Neuron (in vitro differentiated cells): ENCODE results near the gene LEFTY1.

Source experiments
- H2AFZ ChIP-seq: one replicate; pipeline ENCODE4 v1.6.1; 2013; ENCODE audit warnings: low read depth, mild to moderate bottlenecking, inconsistent platforms, low read length, moderate library complexity
- H3K27me3 ChIP-seq: one replicate; pipeline ENCODE4 v1.6.1; 2013; ENCODE audit warnings: low read length; ENCODE audit not compliant: insufficient read depth
- H3K36me3 ChIP-seq: one replicate; pipeline ENCODE4 v1.6.1; 2013; ENCODE audit warnings: low read length; ENCODE audit not compliant: insufficient read depth
- H3K4me1 ChIP-seq: one replicate; pipeline ENCODE4 v1.6.1; 2013; ENCODE audit warnings: low read length; ENCODE audit not compliant: insufficient read depth
- H3K4me3 ChIP-seq: 2 replicates; pipeline ENCODE4 v1.5.1; 2013; ENCODE audit warnings: mild to moderate bottlenecking, low read length, moderate library complexity
- H3K9me3 ChIP-seq: one replicate; pipeline ENCODE4 v1.6.1; 2013; ENCODE audit warnings: low read length

LEFTY1 gene

GRCh38 chr1:225923692-225924555, 35.0 kb upstream of the LEFTY1 start, which contains the start of gene PYCR2:
PYCR2 (minus strand) TSS chr1:225924250; CDS start chr1:225924110, 140 bp downstream.
- Histone ChIP-seq H3K36me3 (peaks cover 33% of the 10 kb centered on the region), H3K27me3 (no peaks in the 10 kb centered on the region), H3K9me3 (no peaks in the 10 kb centered on the region), H3K4me3 (peak within 1 kb of the TSS; percentile 87), H2AFZ (peak within 1 kb of the TSS; percentile 80), H3K4me1 (peaks cover 9% of the 10 kb centered on the region)

- Histone ChIP-seq H3K9me3 (no peaks in the 10 kb centered on the region), H3K4me3 (peak overlapping the region; percentile 87), H3K4me1 (peaks cover 9% of the 10 kb centered on the region), H3K36me3 (peaks cover 34% of the 10 kb centered on the region), H2AFZ (no peak overlapping the region), H3K27me3 (no peaks in the 10 kb centered on the region)
These were observed 34.4 kb upstream of the LEFTY1 start for GRCh38 chr1:225923381-225923691.

- no peak overlapping the region for H3K4me3 ChIP-seq
- H3K36me3 ChIP-seq: peaks cover 39% of the 10 kb centered on the region
- H3K9me3 ChIP-seq: no peaks in the 10 kb centered on the region
- H3K27me3 ChIP-seq: no peaks in the 10 kb centered on the region
- H2AFZ ChIP-seq: no peak overlapping the region
- peaks cover 9% of the 10 kb centered on the region for H3K4me1 ChIP-seq
These were observed 33.1 kb upstream of the LEFTY1 start for GRCh38 chr1:225921734-225922709.

GRCh38 chr1:225919906-225920305, 31.0 kb upstream of the LEFTY1 start:
- Histone ChIP-seq H3K4me1 (peaks cover 23% of the 10 kb centered on the region), H2AFZ (no peak overlapping the region), H3K36me3 (peaks cover 39% of the 10 kb centered on the region), H3K9me3 (no peaks in the 10 kb centered on the region), H3K4me3 (no peak overlapping the region), H3K27me3 (no peaks in the 10 kb centered on the region)

GRCh38 chr1:225918280-225918679, 29.3 kb upstream of the LEFTY1 start:
- no peak overlapping the region for H2AFZ ChIP-seq
- no peaks in the 10 kb centered on the region for H3K27me3 ChIP-seq
- H3K4me1 ChIP-seq: peaks cover 30% of the 10 kb centered on the region
- H3K4me3 ChIP-seq: no peak overlapping the region
- peaks cover 39% of the 10 kb centered on the region for H3K36me3 ChIP-seq
- no peaks in the 10 kb centered on the region for H3K9me3 ChIP-seq

GRCh38 chr1:225917536-225917935, 28.6 kb upstream of the LEFTY1 start:
- Histone ChIP-seq H2AFZ (no peak overlapping the region), H3K4me3 (no peak overlapping the region), H3K9me3 (no peaks in the 10 kb centered on the region), H3K36me3 (peaks cover 38% of the 10 kb centered on the region), H3K27me3 (no peaks in the 10 kb centered on the region), H3K4me1 (peaks cover 22% of the 10 kb centered on the region)

- no peaks in the 10 kb centered on the region for H3K9me3 ChIP-seq
- no peak overlapping the region for H2AFZ ChIP-seq
- H3K36me3 ChIP-seq: peaks cover 33% of the 10 kb centered on the region
- H3K27me3 ChIP-seq: no peaks in the 10 kb centered on the region
- no peak overlapping the region for H3K4me3 ChIP-seq
- peaks cover 21% of the 10 kb centered on the region for H3K4me1 ChIP-seq
These were observed 28.2 kb upstream of the LEFTY1 start for GRCh38 chr1:225917101-225917500.

- peaks cover 21% of the 10 kb centered on the region for H3K4me1 ChIP-seq
- peaks cover 18% of the 10 kb centered on the region for H3K36me3 ChIP-seq
- H3K4me3 ChIP-seq: no peak overlapping the region
- no peak overlapping the region for H2AFZ ChIP-seq
- no peaks in the 10 kb centered on the region for H3K9me3 ChIP-seq
- H3K27me3 ChIP-seq: no peaks in the 10 kb centered on the region
These were observed 26.6 kb upstream of the LEFTY1 start for GRCh38 chr1:225915538-225915991.

GRCh38 chr1:225914947-225915346, 26.0 kb upstream of the LEFTY1 start:
- H3K27me3 ChIP-seq: no peaks in the 10 kb centered on the region
- H3K9me3 ChIP-seq: no peaks in the 10 kb centered on the region
- H2AFZ ChIP-seq: no peak overlapping the region
- no peak overlapping the region for H3K4me3 ChIP-seq
- peaks cover 21% of the 10 kb centered on the region for H3K4me1 ChIP-seq
- peaks cover 13% of the 10 kb centered on the region for H3K36me3 ChIP-seq

- no peaks in the 10 kb centered on the region for H3K9me3 ChIP-seq
- no peak overlapping the region for H3K4me3 ChIP-seq
- no peaks in the 10 kb centered on the region for H3K27me3 ChIP-seq
- H2AFZ ChIP-seq: no peak overlapping the region
- peaks cover 9% of the 10 kb centered on the region for H3K36me3 ChIP-seq
- H3K4me1 ChIP-seq: peaks cover 21% of the 10 kb centered on the region
These were observed 25.4 kb upstream of the LEFTY1 start for GRCh38 chr1:225914391-225914790.

- no peaks in the 10 kb centered on the region for H3K9me3 ChIP-seq
- H3K27me3 ChIP-seq: no peaks in the 10 kb centered on the region
- H2AFZ ChIP-seq: no peak overlapping the region
- peaks cover 2% of the 10 kb centered on the region for H3K36me3 ChIP-seq
- peaks cover 21% of the 10 kb centered on the region for H3K4me1 ChIP-seq
- no peak overlapping the region for H3K4me3 ChIP-seq
These were observed 22.5 kb upstream of the LEFTY1 start for GRCh38 chr1:225911191-225912130.

GRCh38 chr1:225909477-225909876, 20.5 kb upstream of the LEFTY1 start:
- Histone ChIP-seq H3K36me3 (peaks cover 2% of the 10 kb centered on the region), H3K9me3 (no peaks in the 10 kb centered on the region), H2AFZ (no peak overlapping the region), H3K4me3 (no peak overlapping the region), H3K27me3 (no peaks in the 10 kb centered on the region), H3K4me1 (peaks cover 3% of the 10 kb centered on the region)
